Endothelial cell of umbilical vein (primary cell): ENCODE measurements around the gene IFNA10.

ENCODE experiments used
- CTCF ChIP-seq, 2 donors: IDR thresholded peaks; 1 replicate in 1 of 2; 2 replicates in 1 of 2; pipeline ENCODE4 v1.5.1; 2011; ENCODE audit warnings: low read length in 2 of 2, mild to moderate bottlenecking in 2 of 2, moderate library complexity in 2 of 2, control low read depth in 1 of 2, inconsistent platforms in 1 of 2, low read depth in 1 of 2; ENCODE audit not compliant: insufficient read depth in 1 of 2; ENCODE audit errors: extremely low read depth in 1 of 2
- POLR2A ChIP-seq: IDR thresholded peaks from 2 replicates; pipeline ENCODE4 v1.6.1; 2012; ENCODE audit warnings: low read depth, mild to moderate bottlenecking, control low read depth, low read length
- POLR2AphosphoS5 ChIP-seq: IDR thresholded peaks from 2 replicates; pipeline ENCODE4 v1.6.1; 2012; ENCODE audit warnings: low read depth, mild to moderate bottlenecking, control low read depth, low read length, moderate library complexity; ENCODE audit not compliant: insufficient read depth

DNA sequence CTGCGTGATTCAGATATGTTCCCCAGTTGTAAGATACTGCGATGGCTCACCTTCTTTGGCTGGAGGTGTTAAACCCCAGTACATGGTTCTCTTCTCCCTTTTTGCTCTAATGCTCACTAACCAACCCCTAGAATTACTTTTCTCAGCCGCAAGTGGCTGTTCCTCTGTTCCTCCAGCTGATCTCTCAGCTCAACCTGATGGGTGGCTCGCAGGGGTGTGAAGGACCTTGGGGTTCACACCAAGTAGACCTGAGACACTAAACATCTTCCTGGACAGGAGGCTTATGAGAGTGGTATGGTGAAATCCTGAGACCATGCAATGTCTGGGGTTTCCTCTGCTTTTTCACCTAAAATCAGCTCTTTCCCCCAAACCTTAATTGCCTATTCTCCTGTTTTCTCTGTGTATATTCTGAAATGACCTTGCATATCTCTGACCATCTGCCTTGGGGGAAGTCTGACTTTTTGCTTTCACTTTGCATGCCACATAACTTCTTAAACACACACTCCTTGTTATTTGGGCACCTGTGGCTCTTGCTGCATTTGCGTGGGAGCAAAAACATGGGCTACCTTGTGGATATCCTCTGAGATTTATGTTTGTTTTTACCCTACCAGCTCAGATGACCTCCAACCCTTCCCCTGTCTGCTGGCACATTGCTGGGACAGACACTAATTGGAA lies 48.7 kb upstream of the IFNA10 start:
- TF ChIP-seq CTCF (IDR thresholded peaks at IDR 0.05; ENCODE audit: extremely low read depth in 1 of 2, insufficient read depth in 1 of 2, low read depth in 1 of 2, low read length in 2 of 2) = no peak
- no peak for TF ChIP-seq POLR2A
- TF ChIP-seq POLR2AphosphoS5 = no peak
